NCI-H524 (cell line): Measurements from ENCODE around the gene RPL32.
A peak's percentile ranks its signal among the peaks of the same experiment; 100 is the strongest.
"Not testable (repeated sequence)": the region's sequence is repeated elsewhere in the genome, so short reads cannot be mapped to it uniquely, and the experiment has no call there.

Experiments
- DNase-seq, 2 experiments: peaks; one replicate each; lab custom pipeline; 2025; lab: John Stamatoyannopoulos, UW

RPL32 gene

DNA sequence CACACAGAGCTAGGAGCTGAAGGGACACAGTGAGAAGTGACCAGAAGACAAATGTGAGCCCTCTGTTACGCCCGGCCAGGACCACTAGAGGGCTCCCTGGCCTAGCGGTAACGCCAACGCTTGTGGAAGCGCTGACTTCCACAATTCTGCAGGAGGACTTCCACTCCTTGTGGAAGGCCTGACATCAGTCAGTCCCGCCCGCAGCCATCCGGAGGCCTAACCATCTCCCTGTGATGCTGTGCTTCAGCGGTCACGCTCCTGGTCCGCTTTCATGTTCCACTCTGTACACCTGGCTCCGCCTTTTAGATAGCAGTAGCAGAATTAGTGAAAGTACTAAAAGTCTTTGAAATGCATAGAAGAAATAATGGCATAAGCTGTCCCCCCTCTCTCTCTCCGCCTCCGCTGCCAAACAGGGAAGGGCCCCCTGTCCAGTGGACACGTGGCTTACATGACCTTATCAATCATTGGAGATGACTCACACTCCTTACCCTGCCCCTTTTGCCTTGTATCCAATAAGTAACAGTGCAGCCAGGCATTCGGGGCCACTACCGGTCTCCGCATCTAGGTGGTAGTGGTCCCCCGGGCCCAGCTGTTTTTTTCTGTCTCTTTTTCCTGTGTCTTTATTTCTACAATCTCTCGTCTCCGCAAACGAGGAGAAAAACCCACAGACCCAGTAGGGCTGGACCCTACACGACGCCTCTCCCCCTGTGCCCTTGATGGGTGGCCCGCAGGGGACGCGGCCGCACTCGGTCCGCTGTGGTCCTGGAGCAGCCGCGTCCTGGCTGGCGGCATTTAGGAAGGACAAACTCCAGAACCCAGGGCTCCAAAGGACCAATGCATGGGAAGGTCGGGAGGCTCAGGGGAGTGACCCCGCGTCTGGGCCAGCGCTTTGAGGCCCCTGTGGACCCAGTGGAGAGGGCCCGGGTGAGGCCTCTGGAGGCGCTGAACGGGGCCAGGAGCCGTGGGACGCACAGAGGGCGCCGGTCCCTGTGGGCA lies 27.0 kb upstream of the RPL32 start:
- DNase-seq = peak; percentile 65 to 83

GRCh38 chr3:12866836-12867235 lies 25.5 kb upstream of the RPL32 start:
- no peak for DNase-seq

DNA sequence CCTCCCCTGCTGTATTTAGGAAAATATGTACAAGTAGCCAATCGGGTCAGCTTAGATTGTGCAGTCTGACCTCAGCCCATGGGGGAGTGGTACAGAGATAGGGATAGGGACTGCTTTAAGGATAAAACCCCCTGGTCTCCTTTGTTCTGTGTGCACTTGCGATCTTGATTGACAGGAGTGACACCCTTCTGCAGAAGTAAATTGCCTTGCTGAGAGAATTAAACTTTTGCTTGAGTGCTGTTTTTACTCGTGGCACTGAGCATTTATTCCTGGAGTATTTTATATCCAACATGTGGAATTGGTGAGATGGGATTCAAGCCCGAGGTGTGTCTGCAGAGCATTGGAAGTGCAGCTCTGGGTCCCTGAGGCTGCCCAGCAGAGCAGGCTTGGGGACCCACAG lies 23.9 kb upstream of the RPL32 start:
- DNase-seq = no peak

- no peak for DNase-seq
Observed at GRCh38 chr3:12862387-12862786, 21.0 kb upstream of the RPL32 start.

DNA sequence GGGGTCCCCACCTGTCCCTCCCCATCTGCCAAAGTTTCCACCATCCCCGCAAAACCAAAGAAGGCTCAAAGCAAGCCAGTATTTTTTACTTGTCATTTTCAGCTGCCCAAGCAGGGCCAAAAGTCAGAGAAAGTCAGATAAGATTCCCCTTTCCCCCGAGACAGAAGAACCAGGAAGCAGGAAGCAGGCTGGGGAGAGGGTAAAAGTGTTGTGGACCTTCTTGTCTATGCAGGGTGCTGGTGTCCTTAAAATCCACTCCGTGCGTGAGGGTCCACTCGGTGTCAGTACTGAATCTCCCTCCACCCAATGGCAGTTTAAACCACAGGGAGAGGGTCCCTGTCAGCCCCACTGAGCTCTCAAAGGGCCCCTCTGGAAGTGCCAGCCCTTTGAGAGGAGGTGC lies 20.2 kb upstream of the RPL32 start:
- DNase-seq = no peak

DNA sequence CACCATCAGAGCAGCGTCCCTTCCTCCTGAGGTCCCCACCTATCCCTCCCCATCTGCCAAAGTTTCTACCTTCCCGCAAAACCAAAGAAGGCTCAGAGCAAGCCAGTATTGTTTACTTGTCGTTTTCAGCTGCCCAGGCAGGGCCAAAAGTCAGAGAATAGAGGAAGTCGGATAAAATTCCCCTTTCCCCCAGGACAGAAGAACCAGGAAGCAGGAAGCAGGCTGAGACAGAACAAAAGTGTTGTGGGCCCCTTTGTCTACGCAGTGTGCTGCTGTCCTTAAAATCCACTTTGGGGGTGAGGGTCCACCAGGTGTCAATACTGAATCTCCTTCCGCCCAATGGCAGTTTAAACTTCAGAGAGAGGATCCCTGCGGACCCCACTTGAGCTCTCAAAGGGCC lies 18.5 kb upstream of the RPL32 start:
- no peak for DNase-seq

- DNase-seq = no peak
Observed at GRCh38 chr3:12856626-12857025, 15.3 kb upstream of the RPL32 start.

- no peak for DNase-seq
Observed at GRCh38 chr3:12854565-12854964, 13.2 kb upstream of the RPL32 start.

DNA sequence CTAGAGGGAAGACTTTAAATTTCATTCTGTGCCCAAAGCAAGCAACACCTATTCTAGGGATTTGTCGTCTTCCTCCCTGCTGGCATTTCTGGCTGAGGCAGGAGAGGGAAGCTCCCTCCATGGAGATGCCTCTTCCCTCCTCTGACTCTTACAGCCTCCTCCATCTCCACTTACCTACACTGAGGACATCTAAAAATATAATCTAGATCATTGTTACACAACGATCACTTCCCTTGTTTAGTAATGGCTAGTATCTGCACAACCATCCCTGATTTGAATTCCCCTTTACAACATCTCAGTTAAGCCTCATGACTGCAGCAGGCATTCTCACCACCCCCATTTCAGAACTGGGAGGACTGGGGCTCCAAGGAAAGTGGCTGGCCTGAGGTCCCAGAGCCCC lies 12.5 kb upstream of the RPL32 start:
- not testable (repeated sequence) for DNase-seq

DNA sequence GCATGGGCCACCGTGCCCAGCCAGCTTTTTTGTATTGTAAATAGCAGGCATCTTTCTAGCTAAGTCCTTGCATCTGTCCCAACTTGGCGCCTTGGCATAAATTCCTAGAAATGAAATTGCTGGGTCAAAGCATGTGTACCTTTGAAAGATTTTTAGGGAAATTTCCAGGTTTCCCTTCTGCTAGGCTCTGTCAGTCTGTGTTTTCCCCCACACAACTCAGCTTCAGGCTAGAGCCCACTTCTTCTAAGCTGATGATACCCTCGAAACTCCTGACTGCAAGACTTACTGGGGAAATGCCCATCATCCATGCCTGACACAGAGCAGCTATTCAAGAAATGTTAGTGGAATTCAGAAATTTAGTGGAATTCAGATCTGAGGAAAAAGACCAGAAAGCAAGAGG lies 10.8 kb upstream of the RPL32 start:
- DNase-seq = no peak

DNA sequence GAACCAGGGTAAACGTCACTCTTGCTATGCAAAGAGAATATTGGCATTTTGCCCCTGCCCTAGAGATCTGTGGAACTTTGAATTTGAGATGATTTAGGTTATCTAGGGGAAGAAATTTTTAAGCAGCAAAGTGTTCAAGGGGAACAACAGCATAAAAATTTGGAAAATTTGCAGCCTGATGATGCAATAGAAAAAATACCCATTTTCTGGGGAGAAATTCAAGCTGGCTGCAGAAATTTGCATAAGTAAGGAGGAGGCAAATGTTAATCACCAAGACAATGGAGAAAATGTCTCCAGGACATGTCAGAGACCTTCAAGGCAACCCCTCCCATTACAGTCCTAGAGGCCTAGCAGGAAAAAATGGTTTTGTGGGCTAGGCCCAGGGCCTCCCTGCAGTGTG lies 4.4 kb upstream of the RPL32 start:
- no peak for DNase-seq

GRCh38 chr3:12842469-12842868 lies 1.1 kb upstream of the RPL32 start:
- no peak for DNase-seq

GRCh38 chr3:12841970-12842328 lies 584 bp upstream of the RPL32 start:
- no peak for DNase-seq

- DNase-seq = peak in 1 of 2 experiments; percentile 31
Observed at GRCh38 chr3:12840591-12841148, 695 bp downstream of the RPL32 start.

DNA sequence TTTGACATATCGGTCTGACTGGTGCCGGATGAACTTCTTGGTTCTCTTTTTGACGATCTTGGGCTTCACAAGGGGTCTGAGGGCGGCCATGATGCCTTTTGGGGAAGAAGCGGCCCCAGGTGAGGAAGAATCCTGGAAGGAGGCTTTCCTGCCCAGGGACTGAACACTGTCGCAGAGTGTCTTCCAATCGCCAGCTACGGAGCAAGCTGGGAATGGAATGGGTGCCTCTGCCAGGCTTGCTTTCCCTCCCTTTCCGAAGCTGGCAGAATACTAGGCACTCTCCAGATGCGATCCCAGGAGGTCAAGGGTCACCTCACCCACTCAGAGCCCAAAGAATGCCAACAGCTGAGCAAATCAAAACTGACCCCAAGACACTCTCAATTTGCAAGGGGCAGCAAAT lies 1.2 kb downstream of the RPL32 start:
- not testable (repeated sequence) for DNase-seq

DNA sequence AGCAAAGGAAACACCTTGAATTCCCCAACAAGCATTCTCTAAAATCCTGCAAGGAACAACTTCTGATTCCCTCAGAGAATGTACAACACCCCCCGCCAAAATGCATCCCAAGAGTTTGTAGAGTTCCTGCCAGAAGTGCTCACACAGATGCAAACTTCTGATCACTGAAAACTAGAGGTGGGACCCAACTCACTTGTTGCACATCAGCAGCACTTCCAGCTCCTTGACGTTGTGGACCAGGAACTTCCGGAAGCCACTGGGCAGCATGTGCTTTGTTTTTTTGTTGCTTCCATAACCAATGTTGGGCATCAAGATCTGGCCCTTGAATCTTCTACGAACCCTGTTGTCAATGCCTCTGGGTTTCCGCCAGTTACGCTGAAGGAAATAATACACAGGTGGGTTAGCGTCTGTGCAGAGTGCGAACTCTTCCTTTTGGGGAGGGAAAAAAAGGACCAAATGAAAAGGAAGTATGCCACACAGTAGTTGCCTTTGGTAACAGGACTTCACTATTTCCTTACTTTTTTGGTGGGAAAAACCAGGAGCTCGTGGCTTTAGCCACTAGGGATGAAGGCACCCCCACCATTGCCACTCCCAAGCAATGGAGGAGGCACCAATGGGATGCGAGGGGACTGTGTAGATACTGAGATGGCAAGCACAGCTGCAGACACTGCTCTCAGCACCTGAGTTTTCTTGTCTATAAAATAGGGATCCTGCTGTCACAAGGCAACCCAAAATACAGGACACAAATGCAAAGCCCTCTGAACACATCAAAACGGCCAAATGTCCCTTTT lies 2.0 kb downstream of the RPL32 start:
- no peak for DNase-seq

- no peak for DNase-seq
Observed at GRCh38 chr3:12838179-12838965, 3.0 kb downstream of the RPL32 start.

DNA sequence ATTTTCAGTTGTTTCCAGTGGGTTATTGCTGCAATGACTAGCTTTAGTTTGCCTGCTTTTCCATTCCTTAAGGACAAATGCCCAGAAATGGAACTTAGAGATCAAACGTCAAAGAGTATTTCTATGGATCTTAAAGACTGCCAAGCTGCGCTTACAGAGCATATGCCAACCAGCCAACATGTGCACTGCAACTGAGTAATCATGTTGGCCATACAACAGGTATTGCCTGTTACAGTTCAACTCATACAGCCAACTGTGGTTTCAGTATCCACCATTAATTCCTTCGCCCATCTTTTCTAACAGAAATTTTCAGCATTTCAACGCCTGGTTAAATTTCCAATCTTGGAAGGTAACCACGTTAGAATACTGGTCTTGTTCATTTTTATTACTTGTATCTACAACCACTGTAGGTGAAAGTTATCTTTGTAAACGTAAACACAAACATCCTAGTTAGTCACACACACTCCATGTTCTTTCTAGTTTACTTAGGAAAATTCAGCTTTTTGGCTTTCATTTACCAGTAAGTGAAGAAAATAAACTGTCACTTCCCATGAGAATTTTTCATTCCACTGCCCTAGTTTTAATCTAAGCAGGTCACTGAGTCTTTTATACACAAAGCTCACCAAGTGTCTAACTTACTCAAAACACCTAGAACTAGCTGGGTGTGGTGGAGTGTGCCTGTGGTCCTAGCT lies 3.9 kb downstream of the RPL32 start:
- DNase-seq = no peak

GRCh38 chr3:12835052-12835665 lies 6.2 kb downstream of the RPL32 start:
- DNase-seq = peak; percentile 24 to 50

DNA sequence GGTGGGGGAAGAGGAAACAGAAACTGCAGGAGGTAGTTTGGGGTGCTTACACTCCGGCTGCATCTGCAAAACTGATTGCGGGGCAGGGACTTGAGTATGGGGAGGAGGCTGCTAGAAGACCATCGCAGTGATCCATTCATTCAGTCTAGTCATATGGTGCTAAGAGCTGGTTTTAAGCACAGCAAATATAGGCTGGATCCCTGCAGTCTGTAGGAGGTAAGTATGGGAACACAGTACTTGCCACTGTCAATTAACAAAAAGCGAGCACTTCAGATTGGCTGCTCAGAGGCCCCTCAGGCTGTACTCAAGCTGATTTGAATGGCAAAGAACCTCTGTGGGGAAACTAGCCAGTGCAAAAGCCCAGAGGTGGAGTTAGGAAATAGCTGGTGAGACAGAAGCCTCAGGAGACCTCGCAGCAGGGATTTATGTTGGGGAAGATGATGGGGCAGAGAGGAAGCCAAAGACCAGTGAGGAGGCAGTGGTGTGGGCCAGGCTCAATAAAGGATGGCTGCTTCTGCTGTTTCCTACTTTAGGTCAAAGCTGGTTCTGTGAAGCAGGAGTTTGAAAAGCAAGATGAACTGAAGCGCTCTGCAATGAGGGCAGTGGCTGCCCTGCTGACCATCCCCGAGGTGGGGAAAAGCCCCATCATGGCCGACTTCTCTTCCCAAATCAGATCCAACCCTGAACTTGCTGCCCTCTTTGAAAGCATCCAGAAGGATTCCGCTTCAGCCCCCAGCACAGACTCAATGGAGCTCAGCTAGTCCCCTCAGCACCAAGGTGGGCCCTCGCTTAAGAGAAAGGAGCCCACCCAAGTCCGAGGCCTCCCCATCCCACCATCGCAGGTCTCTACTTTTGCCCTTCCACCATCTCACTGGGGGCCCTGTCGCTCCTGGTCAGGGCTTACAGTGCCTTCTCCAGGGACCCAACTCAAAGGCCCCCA lies 7.9 kb downstream of the RPL32 start:
- no peak for DNase-seq
